H9 (cell line): ENCODE results near the gene TBL1X. TPM values are rescaled to one million over a fixed set of nuclear protein-coding genes. Genes with fewer than 3 reads are reported as not detected.

ENCODE experiments used
- DNase-seq: peaks from one replicate; pipeline ENCODE4 v3.0.0-alpha.2; 2017
- H2AFZ ChIP-seq: one replicate; pipeline ENCODE4 v1.6.1; 2013; ENCODE audit warnings: mild to moderate bottlenecking, low read length, control low read depth, moderate library complexity
- H2AK5ac ChIP-seq: 2 replicates; pipeline ENCODE4 v1.6.1; 2013; ENCODE audit warnings: low read length, control low read depth, mixed read lengths; ENCODE audit not compliant: insufficient read length
- H2BK120ac ChIP-seq: one replicate; pipeline ENCODE4 v1.6.1; 2013; ENCODE audit warnings: low read depth, mild to moderate bottlenecking, low read length, control low read depth, inconsistent platforms; ENCODE audit not compliant: poor library complexity, severe bottlenecking
- H2BK12ac ChIP-seq: 2 replicates; pipeline ENCODE4 v1.6.1; 2013; ENCODE audit warnings: low read length, control low read depth, mixed read lengths, low read depth; ENCODE audit not compliant: insufficient read length
- H2BK15ac ChIP-seq: 2 replicates; pipeline ENCODE4 v1.6.1; 2013; ENCODE audit warnings: low read depth, low read length, control low read depth
- H2BK20ac ChIP-seq: one replicate; pipeline ENCODE4 v1.6.1; 2013; ENCODE audit warnings: low read depth, mild to moderate bottlenecking, low read length, control low read depth, inconsistent platforms; ENCODE audit not compliant: poor library complexity, severe bottlenecking
- H2BK5ac ChIP-seq: 2 replicates; pipeline ENCODE4 v1.6.1; 2013; ENCODE audit warnings: low read length, control low read depth, mixed read lengths; ENCODE audit not compliant: insufficient read length
- H3K14ac ChIP-seq: 2 replicates; pipeline ENCODE4 v1.6.1; 2013; ENCODE audit warnings: low read length, control low read depth; ENCODE audit not compliant: insufficient read depth
- H3K18ac ChIP-seq: 2 replicates; pipeline ENCODE4 v1.6.1; 2013; ENCODE audit warnings: low read depth, mild to moderate bottlenecking, mixed read lengths, low read length, control low read depth; ENCODE audit not compliant: insufficient read length
- H3K23ac ChIP-seq: 2 replicates; pipeline ENCODE4 v1.6.1; 2013; ENCODE audit warnings: low read length, control low read depth, mixed read lengths, low read depth; ENCODE audit not compliant: insufficient read length
- H3K23me2 ChIP-seq: 2 replicates; pipeline ENCODE4 v1.6.1; 2013; ENCODE audit warnings: low read depth, mild to moderate bottlenecking, mixed read lengths, low read length, control low read depth; ENCODE audit not compliant: insufficient read length, poor library complexity, severe bottlenecking
- H3K27ac ChIP-seq: 2 replicates; pipeline ENCODE4 v1.5.1; 2013; ENCODE audit warnings: low read length, control low read depth, mixed read lengths, low read depth; ENCODE audit not compliant: insufficient read length
- H3K27me3 ChIP-seq: 2 replicates; pipeline ENCODE4 v1.6.1; 2013; ENCODE audit warnings: low read length, control low read depth, inconsistent platforms; ENCODE audit not compliant: insufficient read depth
- H3K4ac ChIP-seq: 2 replicates; pipeline ENCODE4 v1.6.1; 2013; ENCODE audit warnings: low read depth, mild to moderate bottlenecking, control low read depth, inconsistent platforms, low read length, moderate library complexity
- H3K4me1 ChIP-seq: 2 replicates; pipeline ENCODE4 v1.6.1; 2013; ENCODE audit warnings: low read length, control low read depth, inconsistent platforms; ENCODE audit not compliant: insufficient read depth
- H3K4me2 ChIP-seq: 2 replicates; pipeline ENCODE4 v1.6.1; 2013; ENCODE audit warnings: low read length, control low read depth, mixed read lengths; ENCODE audit not compliant: insufficient read length, insufficient read depth
- H3K56ac ChIP-seq: 2 replicates; pipeline ENCODE4 v1.6.1; 2013; ENCODE audit warnings: low read depth, mild to moderate bottlenecking, mixed read lengths, low read length, control low read depth; ENCODE audit not compliant: insufficient read length
- H3K79me1 ChIP-seq: 2 replicates; pipeline ENCODE4 v1.6.1; 2013; ENCODE audit warnings: low read depth, mild to moderate bottlenecking, moderate library complexity, low read length, control low read depth, inconsistent platforms; ENCODE audit not compliant: insufficient read depth, poor library complexity, severe bottlenecking
- H3K79me2 ChIP-seq: 2 replicates; pipeline ENCODE4 v1.6.1; 2013; ENCODE audit warnings: low read length, control low read depth, inconsistent platforms; ENCODE audit not compliant: insufficient read depth
- H3K9ac ChIP-seq: 2 replicates; pipeline ENCODE4 v1.6.1; 2013; ENCODE audit warnings: low read length, control low read depth, mixed read lengths; ENCODE audit not compliant: insufficient read length; ENCODE audit errors: extremely low read depth
- H3K9me3 ChIP-seq: one replicate; pipeline ENCODE4 v1.6.1; 2013; ENCODE audit warnings: low read depth, low read length, inconsistent platforms; ENCODE audit not compliant: control insufficient read depth
- H3T11ph ChIP-seq: one replicate; pipeline ENCODE4 v1.6.1; 2013; ENCODE audit warnings: mild to moderate bottlenecking, low read length, control low read depth, inconsistent platforms
- H4K20me1 ChIP-seq: one replicate; pipeline ENCODE4 v1.6.1; 2013; ENCODE audit not compliant: control insufficient read depth, insufficient read length, insufficient read depth
- H4K5ac ChIP-seq: 2 replicates; pipeline ENCODE4 v1.6.1; 2013; ENCODE audit warnings: low read depth, mild to moderate bottlenecking, mixed read lengths, low read length, control low read depth; ENCODE audit not compliant: insufficient read length
- H4K8ac ChIP-seq: replicated peaks from 2 replicates; pipeline ENCODE4 v1.6.1; 2013; ENCODE audit warnings: low read length, control low read depth, mixed read lengths, low read depth; ENCODE audit not compliant: insufficient read length
- H4K91ac ChIP-seq: 2 replicates; pipeline ENCODE4 v1.6.1; 2013; ENCODE audit warnings: low read depth, mild to moderate bottlenecking, moderate library complexity, mixed read lengths, low read length, control low read depth; ENCODE audit not compliant: insufficient read length
- H3K27ac Mint-ChIP-seq, 3 experiments: 2 replicates in 2 of 3; 3 replicates in 1 of 3; pipeline ENCODE4 v1.8.0; 2020 to 2021; ENCODE audit warnings: mixed read lengths in 3 of 3, mild to moderate bottlenecking in 1 of 3, moderate library complexity in 1 of 3
- H3K27me3 Mint-ChIP-seq: 2 replicates; pipeline ENCODE4 v1.8.0; 2021; ENCODE audit warnings: low read depth, mild to moderate bottlenecking, moderate library complexity, mixed read lengths
- H3K36me3 Mint-ChIP-seq, 3 experiments: 2 replicates in 2 of 3; 3 replicates in 1 of 3; pipeline ENCODE4 v1.8.0; 2020 to 2021; ENCODE audit warnings: low read depth in 3 of 3, mixed read lengths in 3 of 3; ENCODE audit not compliant: insufficient read depth in 1 of 3
- H3K4me1 Mint-ChIP-seq, 2 experiments: 2 replicates each; pipeline ENCODE4 v1.8.0; 2020; ENCODE audit warnings: mixed read lengths in 2 of 2
- H3K4me3 Mint-ChIP-seq, 2 experiments: 2 replicates in 1 of 2; 3 replicates in 1 of 2; pipeline ENCODE4 v1.8.0; 2020 to 2021; ENCODE audit warnings: mild to moderate bottlenecking in 2 of 2, mixed read lengths in 2 of 2, moderate library complexity in 1 of 2
- H3K9me3 Mint-ChIP-seq, 2 experiments: 2 replicates in 1 of 2; 3 replicates in 1 of 2; pipeline ENCODE4 v1.8.0; 2020; ENCODE audit warnings: mild to moderate bottlenecking in 2 of 2, mixed read lengths in 2 of 2, moderate library complexity in 1 of 2
- WGBS: extraction: QIAGEN DNeasy Blood & Tissue Kit; methylation state at CpG from one replicate; pipeline ENCODE4 v1.1.7; 2013; ENCODE audit warnings: missing lambda C conversion rate, low lambda C conversion rate, mixed read lengths; ENCODE audit not compliant: insufficient read length; ENCODE audit errors: extremely low coverage; 5-methylcytosine and 5-hydroxymethylcytosine counted together
- total RNA-seq: library from RNA; stranded (reverse); gene quantifications from 2 replicates; pipeline ENCODE4 v1.2.1, GENCODE V29; 2021
- TF ChIP-seq, protein P1 (sequence below): fragments of 200-600 bp; sonication (generic); conservative IDR thresholded peaks from 3 replicates; pipeline ENCODE4 v1.8.0; 2021; ENCODE audit warnings: antibody characterized with exemption, mild to moderate bottlenecking

The TBL1X gene
- total RNA-seq, 1 experiment from 2014 or later = 24.1 TPM

GRCh38 chrX:9678215-9678965 is 213.5 kb downstream of the TBL1X start:
- H3K18ac ChIP-seq = no peak overlapping the region
- no peak overlapping the region for H3T11ph ChIP-seq
- WGBS = no CpG with 5 or more reads among the region's 3 CpGs
- H2BK120ac ChIP-seq = no peak overlapping the region
- no peak overlapping the region for H3K14ac ChIP-seq
- peaks cover 15 to 30% (median 25%) of the 10 kb centered on the region in 3 experiments for H3K36me3 Mint-ChIP-seq
- peaks cover 9 to 10% of the 10 kb centered on the region in 2 experiments for H3K4me1 Mint-ChIP-seq
- H4K8ac ChIP-seq = no peak overlapping the region
- H3K23ac ChIP-seq = no peak overlapping the region
- no peaks in the 10 kb centered on the region for H3K4me1 ChIP-seq
- H2BK15ac ChIP-seq = no peak overlapping the region
- no peaks in the 10 kb centered on the region for H4K20me1 ChIP-seq
- no peaks in the 10 kb centered on the region for H3K9me3 ChIP-seq
- H3K9ac ChIP-seq = no peak overlapping the region
- H3K4me3 Mint-ChIP-seq = no peak overlapping the region
- H3K4me2 ChIP-seq = no peak overlapping the region
- H4K91ac ChIP-seq = no peak overlapping the region
- H3K4ac ChIP-seq = no peak overlapping the region
- H3K27me3 Mint-ChIP-seq = no peaks in the 10 kb centered on the region
- H2AFZ ChIP-seq = no peak overlapping the region
- no peak overlapping the region for H2AK5ac ChIP-seq
- no peaks in the 10 kb centered on the region for H3K27me3 ChIP-seq
- no peaks in the 10 kb centered on the region for H3K79me2 ChIP-seq
- H3K27ac Mint-ChIP-seq = no peak overlapping the region
- H3K23me2 ChIP-seq = no peaks in the 10 kb centered on the region
- H2BK12ac ChIP-seq = no peak overlapping the region
- H3K79me1 ChIP-seq = no peaks in the 10 kb centered on the region
- peaks cover 2 to 52% of the 10 kb centered on the region in 2 experiments for H3K9me3 Mint-ChIP-seq
- H3K56ac ChIP-seq = no peak overlapping the region
- TF ChIP-seq, protein P1, sequence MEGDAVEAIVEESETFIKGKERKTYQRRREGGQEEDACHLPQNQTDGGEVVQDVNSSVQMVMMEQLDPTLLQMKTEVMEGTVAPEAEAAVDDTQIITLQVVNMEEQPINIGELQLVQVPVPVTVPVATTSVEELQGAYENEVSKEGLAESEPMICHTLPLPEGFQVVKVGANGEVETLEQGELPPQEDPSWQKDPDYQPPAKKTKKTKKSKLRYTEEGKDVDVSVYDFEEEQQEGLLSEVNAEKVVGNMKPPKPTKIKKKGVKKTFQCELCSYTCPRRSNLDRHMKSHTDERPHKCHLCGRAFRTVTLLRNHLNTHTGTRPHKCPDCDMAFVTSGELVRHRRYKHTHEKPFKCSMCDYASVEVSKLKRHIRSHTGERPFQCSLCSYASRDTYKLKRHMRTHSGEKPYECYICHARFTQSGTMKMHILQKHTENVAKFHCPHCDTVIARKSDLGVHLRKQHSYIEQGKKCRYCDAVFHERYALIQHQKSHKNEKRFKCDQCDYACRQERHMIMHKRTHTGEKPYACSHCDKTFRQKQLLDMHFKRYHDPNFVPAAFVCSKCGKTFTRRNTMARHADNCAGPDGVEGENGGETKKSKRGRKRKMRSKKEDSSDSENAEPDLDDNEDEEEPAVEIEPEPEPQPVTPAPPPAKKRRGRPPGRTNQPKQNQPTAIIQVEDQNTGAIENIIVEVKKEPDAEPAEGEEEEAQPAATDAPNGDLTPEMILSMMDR = no peak
- no peak for DNase-seq
- no peak overlapping the region for H3K27ac ChIP-seq
- no peak overlapping the region for H2BK20ac ChIP-seq
- H4K5ac ChIP-seq = no peak overlapping the region
- no peak overlapping the region for H2BK5ac ChIP-seq
